ENCODE data around the gene HSPA14.
"Not testable (repeated sequence)": the region's sequence is repeated elsewhere in the genome, so short reads cannot be mapped to it uniquely, and the experiment has no call there.

The HSPA14 gene

GRCh38 chr10:14837003-14837756 is 926 bp upstream of the HSPA14 start:
- no peak for DNase-seq

GRCh38 chr10:14838582-14839304 is 637 bp downstream of the HSPA14 start:
- peak; percentile 14 for DNase-seq

- no peak for DNase-seq
Observed at GRCh38 chr10:14839305-14839695, 1.2 kb downstream of the HSPA14 start.

GRCh38 chr10:14840178-14840577 is 2.1 kb downstream of the HSPA14 start:
- no peak for DNase-seq

GRCh38 chr10:14843327-14843988 is 5.4 kb downstream of the HSPA14 start:
- no peak for DNase-seq

- DNase-seq, result no peak
Observed at GRCh38 chr10:14844948-14845347, 6.8 kb downstream of the HSPA14 start.

- no peak for DNase-seq
Observed at GRCh38 chr10:14852236-14852635, 14.1 kb downstream of the HSPA14 start.

- DNase-seq, result no peak
Observed at GRCh38 chr10:14855453-14855852, 17.3 kb downstream of the HSPA14 start.

GRCh38 chr10:14858338-14858960 is 20.3 kb downstream of the HSPA14 start:
- no peak for DNase-seq

- no peak for DNase-seq
Observed at GRCh38 chr10:14859043-14859442, 20.9 kb downstream of the HSPA14 start.

GRCh38 chr10:14859775-14860174 is 21.7 kb downstream of the HSPA14 start:
- no peak for DNase-seq

- DNase-seq, result no peak
Observed at GRCh38 chr10:14860791-14861190, 22.7 kb downstream of the HSPA14 start.

- not testable (repeated sequence) for DNase-seq
Observed at GRCh38 chr10:14864466-14864865, 26.4 kb downstream of the HSPA14 start.

GRCh38 chr10:14864871-14865270 is 26.8 kb downstream of the HSPA14 start:
- DNase-seq, result not testable (repeated sequence)

- DNase-seq, result no peak
Observed at GRCh38 chr10:14873090-14873760, 35.1 kb downstream of the HSPA14 start.

- DNase-seq, result no peak
Observed at GRCh38 chr10:14875941-14876340, 37.8 kb downstream of the HSPA14 start.

GRCh38 chr10:14876764-14877163 is 38.7 kb downstream of the HSPA14 start:
- DNase-seq, result no peak

GRCh38 chr10:14878266-14879123 is 40.4 kb downstream of the HSPA14 start, which contains the start of gene SUV39H2:
TSS of gene SUV39H2 (plus strand) at chr10:14878866. CDS start at chr10:14878889, 23 bp downstream.
- DNase-seq, result peak; percentile 85

GRCh38 chr10:14879124-14879927 is 41.2 kb downstream of the HSPA14 start:
- DNase-seq, result peak; percentile 13

GRCh38 chr10:14879928-14880193 is 41.8 kb downstream of the HSPA14 start:
- DNase-seq, result no peak

- DNase-seq, result no peak
Observed at GRCh38 chr10:14880229-14880628, 42.1 kb downstream of the HSPA14 start.
